WERI-Rb-1 (cell line): ENCODE data around the gene BECN2.
A peak's percentile ranks its signal among the peaks of the same experiment; 100 is the strongest.

ENCODE experiments used
- DNase-seq: peaks from one replicate; pipeline ENCODE4 v3.0.0-alpha.2; 2020
- H3K27ac ChIP-seq: fragments of 250-450 bp; sonication (Bioruptor Pico); 2 replicates; pipeline ENCODE4 v1.5.1; 2020; ENCODE audit warnings: mild to moderate bottlenecking, moderate library complexity
- H3K27me3 ChIP-seq: fragments of 250-450 bp; sonication (Bioruptor Pico); 2 replicates; pipeline ENCODE4 v1.5.1; 2021; ENCODE audit warnings: mild to moderate bottlenecking, low read depth, moderate library complexity; ENCODE audit not compliant: insufficient read depth, severe bottlenecking
- H3K36me3 ChIP-seq: fragments of 250-450 bp; sonication (Bioruptor Pico); 2 replicates; pipeline ENCODE4 v1.5.1; 2020; ENCODE audit warnings: mild to moderate bottlenecking, moderate library complexity
- H3K4me3 ChIP-seq: 2 replicates; pipeline ENCODE4 v1.5.1; 2011; ENCODE audit warnings: low read depth, mild to moderate bottlenecking, control low read depth, low read length
- H3K9me3 ChIP-seq: fragments of 250-450 bp; sonication (Bioruptor Pico); 2 replicates; pipeline ENCODE4 v1.5.1; 2021; ENCODE audit warnings: mild to moderate bottlenecking, moderate library complexity; ENCODE audit not compliant: severe bottlenecking
- CTCF ChIP-seq: IDR thresholded peaks from 2 replicates; pipeline ENCODE4 v1.5.1; 2011; ENCODE audit warnings: low read depth, mild to moderate bottlenecking, control low read depth, inconsistent platforms, low read length

Gene BECN2

GRCh38 chr1:241963722-241964121 is 6.2 kb downstream of the BECN2 start:
- no peaks in the 10 kb centered on the region for H3K27me3 ChIP-seq
- H3K4me3 ChIP-seq, result no peak overlapping the region
- no peaks in the 10 kb centered on the region for H3K9me3 ChIP-seq
- no peak overlapping the region for H3K27ac ChIP-seq
- no peaks in the 10 kb centered on the region for H3K36me3 ChIP-seq
- TF ChIP-seq CTCF, result no peak
- DNase-seq, result no peak

GRCh38 chr1:241964550-241965282 is 7.1 kb downstream of the BECN2 start:
- H3K9me3 ChIP-seq, result no peaks in the 10 kb centered on the region
- no peak for TF ChIP-seq CTCF
- H3K4me3 ChIP-seq, result no peak overlapping the region
- H3K36me3 ChIP-seq, result no peaks in the 10 kb centered on the region
- no peak for DNase-seq
- no peak overlapping the region for H3K27ac ChIP-seq
- no peaks in the 10 kb centered on the region for H3K27me3 ChIP-seq

- no peak for TF ChIP-seq CTCF
Observed at GRCh38 chr1:241968611-241969010, 11.0 kb downstream of the BECN2 start.

GRCh38 chr1:241972703-241973369 is 15.3 kb downstream of the BECN2 start:
- no peak overlapping the region for H3K4me3 ChIP-seq
- H3K9me3 ChIP-seq, result no peaks in the 10 kb centered on the region
- H3K27ac ChIP-seq, result no peak overlapping the region
- no peak for TF ChIP-seq CTCF
- H3K36me3 ChIP-seq, result no peaks in the 10 kb centered on the region
- H3K27me3 ChIP-seq, result no peaks in the 10 kb centered on the region
- DNase-seq, result peak; percentile 21

More at GRCh38 chr1:241968611-241969010, 11.0 kb downstream of the BECN2 start:
- H3K4me3 ChIP-seq, result no peak overlapping the region
- H3K27ac ChIP-seq, result no peak overlapping the region
- no peaks in the 10 kb centered on the region for H3K9me3 ChIP-seq
- no peaks in the 10 kb centered on the region for H3K27me3 ChIP-seq
- no peaks in the 10 kb centered on the region for H3K36me3 ChIP-seq
- DNase-seq, result no peak

- no peak for TF ChIP-seq CTCF
- no peak for DNase-seq
- no peaks in the 10 kb centered on the region for H3K36me3 ChIP-seq
- no peaks in the 10 kb centered on the region for H3K9me3 ChIP-seq
- H3K27me3 ChIP-seq, result no peaks in the 10 kb centered on the region
- no peak overlapping the region for H3K4me3 ChIP-seq
- H3K27ac ChIP-seq, result no peak overlapping the region
Observed at GRCh38 chr1:241976229-241976628, 18.7 kb downstream of the BECN2 start.

- Histone ChIP-seq H3K36me3 (no peaks in the 10 kb centered on the region), H3K27ac (no peak overlapping the region), H3K4me3 (no peak overlapping the region), H3K9me3 (no peaks in the 10 kb centered on the region), H3K27me3 (no peaks in the 10 kb centered on the region)
- TF ChIP-seq CTCF, result no peak
- no peak for DNase-seq
Observed at GRCh38 chr1:241979071-241979470, 21.5 kb downstream of the BECN2 start.
